Measurements from ENCODE around the gene KIF5A. TPM values are rescaled to one million over a fixed set of nuclear protein-coding genes. Genes with fewer than 3 reads are reported as not detected.
A peak's percentile ranks its signal among the peaks of the same experiment; 100 is the strongest.

Gene KIF5A
- total and polyA plus RNA-seq, 2 donors (not counting 3 experiments of a cell fraction or from before 2014, with no cell fraction given), result 0.07 to 0.35 TPM

- H3K4me1 ChIP-seq (ENCODE audit: control insufficient read depth, extremely low read depth, insufficient read depth, low read length), result peaks cover 18% of the 10 kb centered on the region
- no peak overlapping the region for H3K27ac ChIP-seq (ENCODE audit: insufficient read depth, low read depth, low read length)
- peaks cover 3 to 10% of the 10 kb centered on the region in 2 experiments for H3K27me3 ChIP-seq (ENCODE audit: control insufficient read depth in 2 of 2, insufficient read depth in 2 of 2, low read length in 2 of 2)
- no peak overlapping the region for H3K4me3 ChIP-seq (replicated peaks in 1 of 3; ENCODE audit: insufficient read depth in 1 of 3, low read depth in 1 of 3, low read length in 3 of 3)
- FAIRE-seq (no peak), DNase-seq (ENCODE audit: low read depth, low spot score) (peak; percentile 42)
- no peak overlapping the region for H2AFZ ChIP-seq (ENCODE audit: low read depth, low read length)
- TF ChIP-seq JUN (IDR thresholded peaks at IDR 0.05; ENCODE audit: borderline replicate concordance, insufficient read depth, insufficient read length, low read depth) (no peak), POLR2A (IDR thresholded peaks at IDR 0.05; ENCODE audit: low read depth, low read length) (no peak), POLR2AphosphoS5 (IDR thresholded peaks at IDR 0.05; ENCODE audit: insufficient read depth, low read depth, low read length) (no peak), CTCF (IDR thresholded peaks at IDR 0.05; ENCODE audit: extremely low read depth in 1 of 2, insufficient read depth in 1 of 2, low read depth in 1 of 2, low read length in 2 of 2) (no peak), EZH2 (IDR thresholded peaks at IDR 0.05; ENCODE audit: borderline replicate concordance, low read depth, low read length, severe bottlenecking) (no peak), MYC (IDR thresholded peaks at IDR 0.05; ENCODE audit: low read depth, low read length) (no peak), MAX (IDR thresholded peaks at IDR 0.05; ENCODE audit: insufficient read depth, insufficient read length) (no peak), GATA2 (IDR thresholded peaks at IDR 0.05; ENCODE audit: insufficient read depth, insufficient read length, low read depth, low read length) (no peak)
- no peak overlapping the region for H3K4me2 ChIP-seq (ENCODE audit: insufficient read depth, low read length)
- H3K9me3 ChIP-seq (replicated peaks; ENCODE audit: control insufficient read depth, insufficient read depth, low read length), result no peaks in the 10 kb centered on the region
- no peaks in the 10 kb centered on the region for H4K20me1 ChIP-seq (replicated peaks; ENCODE audit: control insufficient read depth, extremely low read depth, insufficient read depth, low read length)
- ChIA-PET CTCF (interaction anchor here (0.9 to 1.1 kb wide), 3 partner anchors 9 to 85 kb away, joined by 3 to 4 read pairs (median 3); partner anchors contain the start of gene GLI1), POLR2A (interaction anchor here (0.7 to 1.0 kb wide), 3 partner anchors 20 to 266 kb away, joined by 3 to 5 read pairs (median 3); partner anchors contain the start of gene DDIT3)
- BruUV-seq (replicated peaks), result no TSS peak
- no peak overlapping the region for H3K9ac ChIP-seq (replicated peaks; ENCODE audit: extremely low read depth, insufficient read depth, low read length)
- peaks cover 3 to 6% of the 10 kb centered on the region in 2 experiments for H3K36me3 ChIP-seq (ENCODE audit: control insufficient read depth in 2 of 2, extremely low read depth in 1 of 2, insufficient read depth in 2 of 2, low read length in 2 of 2)
- intact Hi-C loops (cut with micrococcal nuclease), result no loop called here
- dilution Hi-C loops (cut with MboI; ENCODE audit: extremely low pct_ligation_motif_present, low sequenced_read_pairs), result no loop called here
- H3K79me2 ChIP-seq (ENCODE audit: control insufficient read depth, insufficient read depth, low read length), result peaks cover 25% of the 10 kb centered on the region
- no peaks in the 10 kb centered on the region for H3K9me1 ChIP-seq (replicated peaks; ENCODE audit: control insufficient read depth, extremely low read depth, insufficient read depth, low read length)
Measured at GRCh38 chr12:57543581-57543980, 6.3 kb upstream of the KIF5A start.

Measured in endothelial cell of umbilical vein (primary cell).